K562 (cell line): Measurements from ENCODE around the gene CAMK1D. TPM values are rescaled to one million over a fixed set of nuclear protein-coding genes. Genes with fewer than 3 reads are reported as not detected.

ENCODE experiments used
- E2F5 ChIP-seq: sonication (generic); formaldehyde crosslinking; IDR thresholded peaks from 2 replicates; pipeline ENCODE4 v1.8.0; 2022; ENCODE audit warnings: mild to moderate bottlenecking, missing genetic modification reagents
- ERF ChIP-seq: fragments of 450-650 bp; formaldehyde crosslinking; IDR thresholded peaks from 2 replicates; pipeline ENCODE4 v1.4.0; 2020; ENCODE audit warnings: mild to moderate bottlenecking, mixed read lengths
- RBM25 ChIP-seq: fragments of 200-400 bp; formaldehyde crosslinking; IDR thresholded peaks from 2 replicates; pipeline ENCODE4 v1.6.1; 2018; ENCODE audit warnings: low read length, low read depth, moderate library complexity; ENCODE audit not compliant: severe bottlenecking
- REST ChIP-seq, 2 experiments: fragments of 450-650 bp; formaldehyde crosslinking in 1 of 2; IDR thresholded peaks; 2 replicates each; pipeline versions ENCODE4 v1.4.0 to v1.6.1; 2014 to 2020; ENCODE audit warnings: mild to moderate bottlenecking in 2 of 2, borderline replicate concordance in 1 of 2, low read depth in 1 of 2
- SLC30A9 ChIP-seq: fragments of 250-450 bp; sonication (Bioruptor Pico); IDR thresholded peaks from 2 replicates; pipeline ENCODE4 v1.8.0; 2022; ENCODE audit warnings: mild to moderate bottlenecking, moderate library complexity
- SMARCA5 ChIP-seq: fragments of 450-650 bp; IDR thresholded peaks from 2 replicates; pipeline ENCODE4 v1.6.1; 2016
- polyA plus RNA-seq, 8 experiments: library from polyadenylated mRNA; depleted of rRNA in 4 of 8; stranded (reverse) in 5 of 8; unstranded in 3 of 8; fragments of >200 nt; fragmentation: Nextera tagmentation in 2 of 8; fragmentation: Illumina TruSeq in 1 of 8; extraction: Ambion mirVana in 2 of 8; extraction: Trizol in 1 of 8; gene quantifications; 2 replicates each; pipeline versions ENCODE4 v1.2.1 to v1.2.3, GENCODE V29; 2011 to 2014; ENCODE audit warnings: inconsistent platforms in 1 of 8, missing spikeins in 1 of 8
- total RNA-seq, 7 experiments: library from RNA; depleted of rRNA in 6 of 7; stranded (reverse); fragments of >200 nt in 6 of 7; fragmentation: Illumina TruSeq in 2 of 7; extraction: Trizol in 2 of 7; gene quantifications; 2 replicates each; pipeline versions ENCODE4 v1.2.1 to v1.2.3, GENCODE V29; 2011 to 2021; ENCODE audit warnings: low replicate concordance in 1 of 7

Gene CAMK1D
- total and polyA plus RNA-seq, 9 of the 15 experiments (the other 6 are each of a cell fraction or from before 2014, with no cell fraction given): 0.12 to 0.24 (median 0.20) TPM; not detected in 5

- no peak for TF ChIP-seq REST (IDR thresholded peaks at IDR 0.05; ENCODE audit: borderline replicate concordance)
- TF ChIP-seq REST (CRISPR knock-in tag; IDR thresholded peaks at IDR 0.05; ENCODE audit: low read depth): no peak
- TF ChIP-seq SLC30A9 (CRISPR knock-in tag): no peak
- TF ChIP-seq ERF (CRISPR knock-in tag): no peak
- TF ChIP-seq SMARCA5: no peak
- TF ChIP-seq RBM25: no peak
- TF ChIP-seq E2F5: no peak
- TF ChIP-seq, all 486 proteins: peak for 0
Observed at GRCh38 chr10:12455766-12456165, 106.4 kb downstream of the CAMK1D start (continued).
